ENCODE results near the gene ATP6V0D1. TPM values are rescaled to one million over a fixed set of nuclear protein-coding genes. Genes with fewer than 3 reads are reported as not detected.

Gene ATP6V0D1
- total RNA-seq, 1 donor: 158 TPM

GRCh38 chr16:67431775-67432505, 49.0 kb downstream of the ATP6V0D1 start:
- Histone ChIP-seq H3K4me2 (ENCODE audit: insufficient read depth, low read length) (peak overlapping the region; percentile 59), H3K4me1 (ENCODE audit: insufficient read depth, low read length) (peaks cover 3% of the 10 kb centered on the region), H3K79me2 (ENCODE audit: insufficient read depth, low read length) (no peaks in the 10 kb centered on the region), H3K9me3 (ENCODE audit: low read depth, low read length) (no peaks in the 10 kb centered on the region), H3K27me3 (ENCODE audit: insufficient read depth, low read length) (peaks cover 27% of the 10 kb centered on the region), H2AFZ (ENCODE audit: low read length) (no peak overlapping the region), H4K20me1 (ENCODE audit: insufficient read depth, low read length) (peaks cover 17% of the 10 kb centered on the region), H3K4me3 (ENCODE audit: insufficient read depth, low read length) (peak overlapping the region; percentile 46), H3K27ac (ENCODE audit: low read depth, low read length) (no peak overlapping the region), H3K36me3 (ENCODE audit: insufficient read depth, low read length) (no peaks in the 10 kb centered on the region)
- DNase-seq (ENCODE audit: insufficient read length, low spot score, missing footprints): peak; percentile 82
- no peak for TF ChIP-seq CTCF (IDR thresholded peaks at IDR 0.05; ENCODE audit: extremely low read depth, low read depth, low read length)

GRCh38 chr16:67430977-67431774, 49.8 kb downstream of the ATP6V0D1 start, which contains the start of gene HSD11B2:
Gene HSD11B2 (plus strand): TSS chr16:67431121. CDS start chr16:67431249, 128 bp downstream.
- peak; percentile 98 for DNase-seq (ENCODE audit: insufficient read length, low spot score, missing footprints)
- no peak within 1 kb of the TSS for H2AFZ ChIP-seq (ENCODE audit: low read length)
- H3K4me3 ChIP-seq (ENCODE audit: insufficient read depth, low read length): peak within 1 kb of the TSS; percentile 57
- H3K4me1 ChIP-seq (ENCODE audit: insufficient read depth, low read length): peaks cover 3% of the 10 kb centered on the region
- H3K36me3 ChIP-seq (ENCODE audit: insufficient read depth, low read length): no peaks in the 10 kb centered on the region
- no peak within 1 kb of the TSS for H3K27ac ChIP-seq (ENCODE audit: low read depth, low read length)
- H3K79me2 ChIP-seq (ENCODE audit: insufficient read depth, low read length): no peaks in the 10 kb centered on the region
- H3K27me3 ChIP-seq (ENCODE audit: insufficient read depth, low read length): peaks cover 27% of the 10 kb centered on the region
- no peak for TF ChIP-seq CTCF (IDR thresholded peaks at IDR 0.05; ENCODE audit: extremely low read depth, low read depth, low read length)
- peaks cover 17% of the 10 kb centered on the region for H4K20me1 ChIP-seq (ENCODE audit: insufficient read depth, low read length)
- H3K9me3 ChIP-seq (ENCODE audit: low read depth, low read length): no peaks in the 10 kb centered on the region
- peak within 1 kb of the TSS; percentile 70 for H3K4me2 ChIP-seq (ENCODE audit: insufficient read depth, low read length)

GRCh38 chr16:67430504-67430976, 50.4 kb downstream of the ATP6V0D1 start:
- Histone ChIP-seq H3K9me3 (ENCODE audit: low read depth, low read length) (no peaks in the 10 kb centered on the region), H3K4me3 (ENCODE audit: insufficient read depth, low read length) (peak overlapping the region; percentile 57), H3K36me3 (ENCODE audit: insufficient read depth, low read length) (no peaks in the 10 kb centered on the region), H3K4me1 (ENCODE audit: insufficient read depth, low read length) (peaks cover 3% of the 10 kb centered on the region), H3K79me2 (ENCODE audit: insufficient read depth, low read length) (no peaks in the 10 kb centered on the region), H3K27ac (ENCODE audit: low read depth, low read length) (no peak overlapping the region), H4K20me1 (ENCODE audit: insufficient read depth, low read length) (peaks cover 17% of the 10 kb centered on the region), H3K4me2 (ENCODE audit: insufficient read depth, low read length) (peak overlapping the region; percentile 70), H3K27me3 (ENCODE audit: insufficient read depth, low read length) (peaks cover 30% of the 10 kb centered on the region), H2AFZ (ENCODE audit: low read length) (no peak overlapping the region)
- TF ChIP-seq CTCF (IDR thresholded peaks at IDR 0.05; ENCODE audit: extremely low read depth, low read depth, low read length): no peak
- peak; percentile 94 for DNase-seq (ENCODE audit: insufficient read length, low spot score, missing footprints)

Measured in osteoblast (primary cell).